22Rv1 (cell line): Measurements from ENCODE around the gene RAB3C.
"Not testable (repeated sequence)": the region's sequence is repeated elsewhere in the genome, so short reads cannot be mapped to it uniquely, and the experiment has no call there.

Experiments used
- H3K27ac ChIP-seq: fragments of 450-650 bp; 2 replicates; pipeline ENCODE4 v1.5.1; 2017
- ZFX ChIP-seq: fragments of 450-650 bp; IDR thresholded peaks from 2 replicates; pipeline ENCODE4 v1.6.1; 2017; ENCODE audit warnings: antibody characterized with exemption, borderline replicate concordance
- TF ChIP-seq, protein P1 (sequence below): fragments of 450-650 bp; IDR thresholded peaks from 2 replicates; pipeline ENCODE4 v1.5.1; 2017; ENCODE audit warnings: mild to moderate bottlenecking

The RAB3C gene, protein sequence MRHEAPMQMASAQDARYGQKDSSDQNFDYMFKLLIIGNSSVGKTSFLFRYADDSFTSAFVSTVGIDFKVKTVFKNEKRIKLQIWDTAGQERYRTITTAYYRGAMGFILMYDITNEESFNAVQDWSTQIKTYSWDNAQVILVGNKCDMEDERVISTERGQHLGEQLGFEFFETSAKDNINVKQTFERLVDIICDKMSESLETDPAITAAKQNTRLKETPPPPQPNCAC

DNA sequence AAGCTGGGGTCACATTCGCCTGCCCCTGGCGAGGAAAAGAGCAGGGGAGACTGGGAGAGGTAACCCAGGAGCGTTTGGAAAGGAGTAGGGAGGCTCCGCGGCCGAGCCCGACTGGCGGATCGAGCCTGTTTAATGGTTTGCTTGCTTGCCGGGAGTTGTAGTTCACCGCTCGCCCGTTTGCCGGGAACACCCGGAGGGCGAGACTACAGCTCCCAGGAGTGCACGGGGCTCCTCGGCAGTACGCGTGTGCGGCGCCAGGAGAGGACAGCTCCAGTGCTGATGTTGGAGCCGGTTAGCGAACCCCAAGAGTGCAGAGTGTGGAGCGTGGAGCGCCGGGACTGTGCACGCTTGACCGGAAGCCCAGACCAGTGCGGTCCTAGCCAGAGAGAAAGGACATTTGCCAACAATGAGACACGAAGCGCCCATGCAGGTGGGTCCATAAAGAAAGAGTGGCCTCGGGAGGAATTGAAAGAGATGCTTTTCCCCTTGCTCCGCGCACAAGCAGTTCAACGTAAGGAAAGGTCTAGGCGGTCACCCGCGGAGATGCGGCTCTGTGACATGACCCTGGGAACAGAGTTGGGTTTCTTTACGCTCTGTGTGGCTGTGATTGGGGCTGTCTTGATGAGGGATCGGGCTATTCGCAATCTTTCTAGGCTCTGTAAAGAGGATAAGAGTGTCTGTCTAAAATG is at the start of gene RAB3C:
TSS of gene RAB3C (plus strand) at position 273 of the 689 bp plus-strand sequence. CDS start at position 407, 134 bp downstream.
- H3K27ac ChIP-seq: no peak within 1 kb of the TSS
- TF ChIP-seq, protein P1, sequence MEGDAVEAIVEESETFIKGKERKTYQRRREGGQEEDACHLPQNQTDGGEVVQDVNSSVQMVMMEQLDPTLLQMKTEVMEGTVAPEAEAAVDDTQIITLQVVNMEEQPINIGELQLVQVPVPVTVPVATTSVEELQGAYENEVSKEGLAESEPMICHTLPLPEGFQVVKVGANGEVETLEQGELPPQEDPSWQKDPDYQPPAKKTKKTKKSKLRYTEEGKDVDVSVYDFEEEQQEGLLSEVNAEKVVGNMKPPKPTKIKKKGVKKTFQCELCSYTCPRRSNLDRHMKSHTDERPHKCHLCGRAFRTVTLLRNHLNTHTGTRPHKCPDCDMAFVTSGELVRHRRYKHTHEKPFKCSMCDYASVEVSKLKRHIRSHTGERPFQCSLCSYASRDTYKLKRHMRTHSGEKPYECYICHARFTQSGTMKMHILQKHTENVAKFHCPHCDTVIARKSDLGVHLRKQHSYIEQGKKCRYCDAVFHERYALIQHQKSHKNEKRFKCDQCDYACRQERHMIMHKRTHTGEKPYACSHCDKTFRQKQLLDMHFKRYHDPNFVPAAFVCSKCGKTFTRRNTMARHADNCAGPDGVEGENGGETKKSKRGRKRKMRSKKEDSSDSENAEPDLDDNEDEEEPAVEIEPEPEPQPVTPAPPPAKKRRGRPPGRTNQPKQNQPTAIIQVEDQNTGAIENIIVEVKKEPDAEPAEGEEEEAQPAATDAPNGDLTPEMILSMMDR: no peak
- no peak for TF ChIP-seq ZFX

DNA sequence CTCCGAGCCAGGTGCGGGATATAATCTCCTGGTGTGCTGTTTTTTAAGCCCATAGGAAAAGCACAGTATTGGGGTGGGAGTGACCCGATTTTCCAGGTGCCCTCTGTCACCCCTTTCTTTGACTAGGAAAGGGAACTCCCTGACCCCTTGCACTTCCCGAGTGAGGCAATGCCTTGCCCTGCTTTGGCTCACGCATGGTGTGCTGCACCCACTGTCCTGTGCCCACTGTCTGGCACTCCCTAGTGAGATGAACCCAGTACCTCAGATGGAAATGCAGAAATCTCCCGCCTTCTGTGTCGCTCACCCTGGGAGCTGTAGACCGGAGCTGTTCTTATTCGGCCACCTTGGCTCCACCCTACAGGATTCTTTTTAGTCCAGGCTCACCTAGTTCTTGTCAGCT is 40.9 kb upstream of the RAB3C start:
- H3K27ac ChIP-seq: not testable (repeated sequence)

DNA sequence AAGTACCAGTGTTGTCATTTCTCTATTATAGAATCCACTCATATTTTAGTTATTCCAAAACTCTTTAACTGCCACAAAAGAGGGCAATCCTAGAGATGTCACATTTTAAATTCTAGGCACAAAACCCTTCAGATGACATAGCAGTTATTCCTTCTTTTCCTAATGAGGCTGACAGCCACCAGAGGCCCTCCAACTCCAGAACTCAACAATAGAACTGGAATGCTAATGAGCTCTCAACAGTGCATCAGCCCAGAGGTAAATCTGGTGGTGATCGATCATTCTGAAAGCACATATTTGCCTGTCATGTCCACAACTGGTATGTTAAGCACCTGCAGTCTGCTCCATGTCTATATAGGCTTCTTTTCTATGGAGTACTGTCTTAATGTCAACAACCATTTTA is 40.2 kb upstream of the RAB3C start:
- H3K27ac ChIP-seq: no peak overlapping the region
- no peak for TF ChIP-seq ZFX
- TF ChIP-seq, protein P1: no peak

DNA sequence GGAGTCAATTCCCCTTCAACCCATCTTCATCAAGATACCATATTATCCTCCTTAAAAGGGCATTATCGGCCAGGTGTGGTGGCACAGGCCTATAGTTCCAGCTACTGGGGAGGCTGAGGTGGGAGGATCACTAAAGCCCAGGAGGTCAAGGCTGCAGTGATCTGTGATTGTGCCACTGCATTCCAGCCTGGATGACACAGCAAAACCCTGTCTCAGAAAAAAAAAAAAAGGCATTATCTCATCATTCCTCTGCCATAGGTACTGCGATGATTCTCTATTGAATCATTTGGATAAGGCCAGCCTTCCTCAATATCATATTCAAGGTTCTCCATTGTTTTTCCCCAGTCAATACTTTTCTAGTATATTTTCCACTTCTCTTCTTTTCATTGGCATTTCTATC is 39.2 kb upstream of the RAB3C start:
- no peak for TF ChIP-seq ZFX
- TF ChIP-seq, protein P1: no peak
- H3K27ac ChIP-seq: no peak overlapping the region

DNA sequence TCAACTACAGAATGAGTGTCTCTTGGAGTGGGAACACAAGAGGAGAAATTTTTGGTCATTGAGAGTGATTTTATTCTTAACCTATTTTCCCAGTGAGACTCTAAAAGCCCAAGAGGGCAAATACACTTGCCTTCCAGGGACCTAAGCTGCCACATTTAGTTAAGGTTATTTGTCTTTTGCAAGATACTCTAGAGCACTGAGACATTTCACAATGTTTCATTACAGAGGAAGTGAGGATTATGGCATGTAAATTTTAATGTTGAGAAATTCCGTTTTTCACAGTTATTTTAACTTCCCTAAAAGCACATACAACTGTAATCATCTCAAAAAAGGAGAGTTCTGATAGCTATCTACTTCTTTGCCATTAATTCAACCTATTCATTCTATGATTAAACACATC is 38.7 kb upstream of the RAB3C start:
- no peak overlapping the region for H3K27ac ChIP-seq
- TF ChIP-seq ZFX: no peak
- TF ChIP-seq, protein P1: no peak

DNA sequence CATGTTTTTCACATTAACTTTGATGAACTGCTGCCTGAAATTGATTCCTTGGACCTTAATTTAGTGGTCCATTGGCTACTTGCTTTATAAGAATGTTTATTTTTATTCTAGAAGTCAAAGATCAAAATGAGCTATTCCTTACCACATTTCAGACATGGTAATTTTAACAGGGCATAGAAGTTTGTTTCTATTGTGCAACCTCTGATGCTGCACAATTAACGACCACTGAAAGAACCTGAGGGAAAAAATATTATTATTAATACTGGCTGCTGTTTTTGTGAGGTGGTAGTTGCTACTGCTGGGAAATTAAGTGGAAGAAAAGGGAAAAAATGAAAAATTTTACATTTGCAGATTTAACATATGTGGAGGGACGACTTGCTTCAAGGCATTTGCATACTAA is 37.9 kb upstream of the RAB3C start:
- TF ChIP-seq, protein P1: no peak
- no peak for TF ChIP-seq ZFX

DNA sequence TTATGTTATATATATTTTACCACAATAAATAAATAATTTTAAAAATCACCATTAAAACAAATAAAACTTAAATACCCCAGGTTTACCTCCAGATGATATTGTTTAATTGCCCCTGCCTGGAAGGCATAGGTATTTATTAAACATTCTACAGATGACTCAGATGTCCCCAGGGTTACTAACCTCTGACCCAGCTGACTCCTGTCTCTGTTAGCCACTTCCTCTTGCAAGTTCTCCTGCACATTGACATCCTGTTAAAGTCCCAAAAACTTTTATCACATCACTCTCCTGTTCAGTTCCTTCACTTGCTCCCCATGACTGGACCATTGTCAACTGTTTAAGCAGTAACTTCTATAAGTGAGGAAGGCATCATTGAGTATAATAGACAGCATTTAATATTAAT is 37.0 kb upstream of the RAB3C start:
- TF ChIP-seq, protein P1: no peak
- no peak for TF ChIP-seq ZFX
- no peak overlapping the region for H3K27ac ChIP-seq

More for the DNA sequence above, 37.9 kb upstream of the RAB3C start:
- H3K27ac ChIP-seq: no peak overlapping the region
